Eye (tissue), 1 donor: ENCODE data around the gene PDE7B.

ENCODE experiments used
- DNase-seq: peaks from one replicate; pipeline ENCODE4 v3.0.0-alpha.2; 2015

PDE7B gene

GRCh38 chr6:135993361-135993760 is 141.9 kb downstream of the PDE7B start:
- DNase-seq, result no peak

- no peak for DNase-seq
These were observed 143.5 kb downstream of the PDE7B start for GRCh38 chr6:135994857-135995544.

- no peak for DNase-seq
These were observed 144.0 kb downstream of the PDE7B start for GRCh38 chr6:135995545-135995898.

- DNase-seq, result no peak
These were observed 145.2 kb downstream of the PDE7B start for GRCh38 chr6:135996668-135997067.

GRCh38 chr6:135999393-135999792 is 147.9 kb downstream of the PDE7B start:
- no peak for DNase-seq

GRCh38 chr6:136007345-136007744 is 155.8 kb downstream of the PDE7B start:
- DNase-seq, result no peak

GRCh38 chr6:136011475-136011874 is 160.0 kb downstream of the PDE7B start:
- DNase-seq, result no peak

GRCh38 chr6:136012198-136012887 is 160.8 kb downstream of the PDE7B start:
- no peak for DNase-seq

GRCh38 chr6:136012943-136013342 is 161.4 kb downstream of the PDE7B start:
- no peak for DNase-seq

- peak; percentile 62 for DNase-seq
These were observed 163.2 kb downstream of the PDE7B start for GRCh38 chr6:136014454-136015437.

- no peak for DNase-seq
These were observed 164.0 kb downstream of the PDE7B start for GRCh38 chr6:136015531-136015930.

GRCh38 chr6:136016228-136017225 is 165.0 kb downstream of the PDE7B start:
- DNase-seq, result no peak

- no peak for DNase-seq
These were observed 169.2 kb downstream of the PDE7B start for GRCh38 chr6:136020691-136021090.

- DNase-seq, result no peak
These were observed 170.8 kb downstream of the PDE7B start for GRCh38 chr6:136022224-136022874.

GRCh38 chr6:136024711-136025110 is 173.2 kb downstream of the PDE7B start:
- no peak for DNase-seq

- no peak for DNase-seq
These were observed 174.2 kb downstream of the PDE7B start for GRCh38 chr6:136025736-136026135.

GRCh38 chr6:136030131-136030530 is 178.6 kb downstream of the PDE7B start:
- DNase-seq, result peak; percentile 68

- peak; percentile 34 for DNase-seq
These were observed 180.5 kb downstream of the PDE7B start for GRCh38 chr6:136031982-136032381.

- DNase-seq, result no peak
These were observed 181.9 kb downstream of the PDE7B start for GRCh38 chr6:136033416-136033815.

GRCh38 chr6:136034422-136034821 is 182.9 kb downstream of the PDE7B start:
- DNase-seq, result no peak

- DNase-seq, result no peak
These were observed 184.0 kb downstream of the PDE7B start for GRCh38 chr6:136035378-136036070.
